Large intestine (tissue), 12 donors: ENCODE data around the gene SPANXN5. TPM values are rescaled to one million over a fixed set of nuclear protein-coding genes. Genes with fewer than 3 reads are reported as not detected.
A peak's percentile ranks its signal among the peaks of the same experiment; 100 is the strongest.
"Not testable (repeated sequence)": the region's sequence is repeated elsewhere in the genome, so short reads cannot be mapped to it uniquely, and the experiment has no call there.

Source experiments
- DNase-seq, 2 donors: peaks; one replicate each; pipeline versions ENCODE4 v3.0.0 to v3.0.0-alpha.2; 2013
- H3K27ac ChIP-seq: one replicate; pipeline ENCODE4 v1.5.1; 2013; ENCODE audit warnings: low read length
- H3K27me3 ChIP-seq: 2 replicates; pipeline ENCODE4 v1.6.1; 2013; ENCODE audit warnings: low read length; ENCODE audit not compliant: control insufficient read depth, insufficient read depth
- H3K36me3 ChIP-seq: 2 replicates; pipeline ENCODE4 v1.6.1; 2013; ENCODE audit warnings: low read length; ENCODE audit not compliant: control insufficient read depth, insufficient read depth
- H3K4me1 ChIP-seq: one replicate; pipeline ENCODE4 v1.6.1; 2013; ENCODE audit warnings: low read length; ENCODE audit not compliant: control insufficient read depth, insufficient read depth
- H3K4me3 ChIP-seq: one replicate; pipeline ENCODE4 v1.5.1; 2013; ENCODE audit warnings: low read length
- H3K9me3 ChIP-seq: one replicate; pipeline ENCODE4 v1.6.1; 2013; ENCODE audit warnings: mild to moderate bottlenecking, low read depth, low read length, moderate library complexity; ENCODE audit not compliant: control insufficient read depth
- WGBS: methylation state at CpG from one replicate; pipeline ENCODE4 v1.1.5; 2013; ENCODE audit warnings: low lambda C conversion rate; ENCODE audit not compliant: insufficient coverage; 5-methylcytosine and 5-hydroxymethylcytosine counted together
- long read RNA-seq, 11 donors: transcript quantifications; one replicate each; lab custom pipeline, GENCODE V29; 2026
- polyA plus RNA-seq: library from polyadenylated mRNA; unstranded; fragments of 120-200 nt; gene quantifications from one replicate; pipeline ENCODE4 v1.2.1, GENCODE V29; 2013

Gene SPANXN5
- not detected for polyA plus RNA-seq
- long read RNA-seq, donor 1, result 0 reads
- long read RNA-seq, donor 2, result 0 reads
- long read RNA-seq, donor 3, result 0 reads
- long read RNA-seq, donor 4, result 0 reads
- long read RNA-seq, donor 5, result 0 reads
- long read RNA-seq, donor 6, result 0 reads
- long read RNA-seq, donor 7, result 0 reads
- long read RNA-seq, donor 8, result 0 reads
- long read RNA-seq, donor 9, result 0 reads
- long read RNA-seq, donor 10, result 0 reads
- long read RNA-seq, donor 11, result 0 reads

DNA sequence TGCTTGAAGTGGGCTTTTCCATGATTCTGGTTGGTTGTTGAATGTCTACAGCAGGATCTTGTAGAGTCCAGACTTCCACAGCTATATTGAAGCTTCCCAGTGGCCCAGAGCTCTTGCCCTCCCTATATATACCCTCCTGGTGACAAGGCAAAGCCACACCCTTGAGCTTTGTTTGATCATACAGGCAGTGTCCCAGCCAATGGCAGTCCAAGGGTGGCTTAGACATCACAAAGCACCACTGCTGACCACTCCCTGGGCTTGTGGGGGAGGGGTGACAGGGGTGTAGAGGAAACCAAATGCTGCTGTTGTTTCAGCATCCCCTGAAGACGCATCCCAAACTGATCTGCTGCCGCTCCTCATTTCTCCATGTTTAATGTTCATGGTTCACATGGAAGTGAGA, at the start of gene SPANXN5:
TSS of gene SPANXN5 (minus strand) at position 101 of the 400 bp plus-strand sequence. CDS start at position 22, 79 bp downstream.
- H3K27me3 ChIP-seq, H3K27ac ChIP-seq, H3K36me3 ChIP-seq, H3K4me1 ChIP-seq, H3K4me3 ChIP-seq, H3K9me3 ChIP-seq, DNase-seq: not testable (repeated sequence)
- WGBS, result no CpG with 5 or more reads among the region's 2 CpGs

- H3K4me3 ChIP-seq, H3K9me3 ChIP-seq, H3K4me1 ChIP-seq, DNase-seq, H3K27me3 ChIP-seq, H3K27ac ChIP-seq, H3K36me3 ChIP-seq: not testable (repeated sequence)
- no CpG with 5 or more reads among the region's 3 CpGs for WGBS
Measured at GRCh38 chrX:52843619-52844018, 46.4 kb upstream of the SPANXN5 start.

DNA sequence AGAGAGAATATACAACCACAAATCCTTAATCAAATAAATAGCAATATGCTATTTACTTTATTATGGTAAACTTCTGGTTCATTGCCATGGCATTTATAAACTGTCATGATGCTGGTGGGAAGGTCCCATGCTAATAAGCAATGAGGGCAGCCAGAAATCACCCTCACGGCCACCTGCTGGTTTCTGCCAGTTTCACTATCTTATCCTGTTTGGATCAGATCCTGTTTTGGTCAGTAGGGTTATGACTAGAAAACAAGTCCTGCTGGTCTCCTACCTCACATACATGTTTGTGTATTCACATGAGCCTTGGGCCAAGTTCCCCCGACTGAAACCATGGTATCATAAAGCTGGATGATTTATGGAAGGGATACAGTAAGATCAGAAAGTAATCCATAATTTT, 41.9 kb upstream of the SPANXN5 start:
- 60% methylated on average over 1 of the region's 2 CpGs for WGBS
- Histone ChIP-seq H3K9me3 (no peaks in the 10 kb centered on the region), H3K4me3 (no peak overlapping the region), H3K36me3 (no peaks in the 10 kb centered on the region), H3K4me1 (no peaks in the 10 kb centered on the region), H3K27me3 (no peaks in the 10 kb centered on the region), H3K27ac (no peak overlapping the region)
- DNase-seq, result no peak

- no peaks in the 10 kb centered on the region for H3K36me3 ChIP-seq
- no peaks in the 10 kb centered on the region for H3K4me1 ChIP-seq
- no CpG with 5 or more reads among the region's 3 CpGs for WGBS
- H3K27me3 ChIP-seq, result no peaks in the 10 kb centered on the region
- H3K9me3 ChIP-seq, result peaks cover 4% of the 10 kb centered on the region
- H3K27ac ChIP-seq, result no peak overlapping the region
- peak in 1 of 2 donors; percentile 5 for DNase-seq
- H3K4me3 ChIP-seq, result no peak overlapping the region
Measured at GRCh38 chrX:52830551-52830950, 33.3 kb upstream of the SPANXN5 start.

DNA sequence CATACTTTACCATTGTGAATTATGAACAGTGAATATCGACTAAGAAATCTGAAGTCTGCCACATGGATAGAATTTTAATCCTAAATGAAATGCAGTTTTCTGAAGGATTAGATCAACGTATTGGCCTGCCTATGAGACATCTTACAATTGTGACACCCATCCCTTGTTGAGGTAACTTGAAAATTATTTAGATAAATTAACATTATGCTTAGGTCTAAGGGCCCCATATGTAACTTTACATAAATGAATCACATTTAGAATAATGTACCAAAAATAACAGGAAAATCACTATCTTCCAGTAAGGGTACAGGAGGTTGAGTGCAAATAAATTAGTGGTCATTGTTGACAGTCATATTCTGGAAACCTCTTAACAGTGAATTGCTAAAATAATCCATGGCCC, 27.4 kb upstream of the SPANXN5 start:
- H3K4me3 ChIP-seq, result no peak overlapping the region
- H3K27ac ChIP-seq, result no peak overlapping the region
- no peaks in the 10 kb centered on the region for H3K36me3 ChIP-seq
- H3K9me3 ChIP-seq, result peaks cover 4% of the 10 kb centered on the region
- no CpG with 5 or more reads among the region's 2 CpGs for WGBS
- DNase-seq, result no peak
- no peaks in the 10 kb centered on the region for H3K27me3 ChIP-seq
- H3K4me1 ChIP-seq, result no peaks in the 10 kb centered on the region

DNA sequence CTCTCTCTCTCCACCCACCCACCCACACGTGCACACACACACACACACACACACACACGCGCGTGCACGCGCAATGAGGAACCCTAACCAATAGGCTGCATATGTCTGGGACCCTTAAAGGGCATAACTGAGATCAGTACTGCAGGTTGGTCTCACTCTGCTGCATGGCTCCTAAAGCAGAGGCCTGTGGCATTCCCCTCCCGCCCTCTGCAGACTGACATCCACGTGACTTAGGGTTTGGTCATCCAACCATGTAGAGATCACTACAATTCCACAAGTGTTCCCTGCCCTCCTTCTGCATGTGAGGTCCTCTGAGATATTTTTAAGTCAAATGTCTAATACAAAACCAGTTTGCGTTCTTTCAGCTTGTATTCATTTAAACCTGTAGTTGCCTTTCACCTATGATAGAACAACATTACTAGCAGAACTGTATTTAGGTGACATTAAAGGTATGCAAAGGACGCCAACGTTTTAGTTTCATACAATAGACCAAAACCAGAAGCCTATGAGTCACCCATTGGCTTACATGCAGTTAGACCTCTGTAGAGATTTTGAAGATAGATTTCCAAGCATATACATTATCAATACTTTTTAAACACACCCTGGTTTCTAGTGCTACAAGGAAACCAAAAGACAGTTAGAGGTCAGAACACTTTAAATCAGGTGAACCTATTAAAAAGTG, 24.0 kb upstream of the SPANXN5 start:
- H3K27ac ChIP-seq, result no peak overlapping the region
- WGBS, result no CpG with 5 or more reads among the region's 11 CpGs
- H3K36me3 ChIP-seq, result no peaks in the 10 kb centered on the region
- no peaks in the 10 kb centered on the region for H3K27me3 ChIP-seq
- DNase-seq, result no peak
- H3K4me3 ChIP-seq, result no peak overlapping the region
- H3K9me3 ChIP-seq, result no peaks in the 10 kb centered on the region
- H3K4me1 ChIP-seq, result no peaks in the 10 kb centered on the region

GRCh38 chrX:52819788-52820187, 22.6 kb upstream of the SPANXN5 start:
- DNase-seq, result no peak
- no CpG with 5 or more reads among the region's 4 CpGs for WGBS
- Histone ChIP-seq H3K4me1 (no peaks in the 10 kb centered on the region), H3K36me3 (no peaks in the 10 kb centered on the region), H3K4me3 (no peak overlapping the region), H3K27ac (no peak overlapping the region), H3K9me3 (no peaks in the 10 kb centered on the region), H3K27me3 (no peaks in the 10 kb centered on the region)

GRCh38 chrX:52811065-52811625, 13.9 kb upstream of the SPANXN5 start, which contains the start of gene XAGE5:
XAGE5 (plus strand) TSS chrX:52811287; CDS start chrX:52812567, 1,280 bp downstream.
- H3K27ac ChIP-seq, result no peak within 1 kb of the TSS
- no peaks in the 10 kb centered on the region for H3K9me3 ChIP-seq
- no peak for DNase-seq
- no peaks in the 10 kb centered on the region for H3K27me3 ChIP-seq
- no peak within 1 kb of the TSS for H3K4me3 ChIP-seq
- no peaks in the 10 kb centered on the region for H3K36me3 ChIP-seq
- no CpG with 5 or more reads among the region's 25 CpGs for WGBS
- no peaks in the 10 kb centered on the region for H3K4me1 ChIP-seq

DNA sequence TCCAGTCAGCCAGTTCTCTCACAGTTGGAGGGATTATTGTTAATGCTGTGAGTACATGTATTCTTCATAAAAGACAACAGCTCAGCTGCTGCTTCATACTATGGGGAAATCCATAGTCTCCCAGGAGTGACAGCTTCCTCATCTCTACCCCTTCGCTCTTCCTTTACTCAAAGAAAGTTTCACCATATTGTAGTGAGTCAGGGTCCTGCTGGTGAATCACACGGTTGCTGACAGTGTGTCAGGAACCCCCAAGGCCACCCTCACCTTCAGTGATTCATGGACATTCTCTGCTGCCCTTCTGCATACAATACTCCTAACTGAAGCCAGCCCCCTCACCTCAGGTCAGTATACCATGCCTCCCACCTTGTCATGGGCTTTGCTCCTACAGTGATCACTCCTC, 7.6 kb upstream of the SPANXN5 start:
- H3K27ac ChIP-seq, result not testable (repeated sequence)
- no CpG with 5 or more reads among the region's 2 CpGs for whole genome bisulfite sequencing

GRCh38 chrX:52773504-52773903, 23.7 kb downstream of the SPANXN5 start:
- not testable (repeated sequence) for H3K27ac ChIP-seq, H3K4me1 ChIP-seq, H3K36me3 ChIP-seq, H3K27me3 ChIP-seq, H3K9me3 ChIP-seq, DNase-seq, H3K4me3 ChIP-seq
- WGBS, result no CpG with 5 or more reads among the region's 11 CpGs

More for the DNA sequence above, 7.6 kb upstream of the SPANXN5 start:
- not testable (repeated sequence) for H3K27me3 ChIP-seq, H3K9me3 ChIP-seq, H3K36me3 ChIP-seq, DNase-seq, H3K4me3 ChIP-seq, H3K4me1 ChIP-seq
